GM18508 (cell line): Measurements from ENCODE around the gene NR4A1.
"Not testable (repeated sequence)": the region's sequence is repeated elsewhere in the genome, so short reads cannot be mapped to it uniquely, and the experiment has no call there.

Experiments
- ATAC-seq: cut with Tn5 transposase; IDR thresholded peaks from one replicate; pipeline ENCODE4 v1.9.1; 2021; ENCODE audit warnings: moderate number of reproducible peaks; ENCODE audit not compliant: insufficient read depth, unreplicated experiment

The NR4A1 gene

GRCh38 chr12:52089491-52089890 lies 38.2 kb downstream of the NR4A1 start:
- no peak for ATAC-seq

GRCh38 chr12:52090291-52090690 lies 39.0 kb downstream of the NR4A1 start:
- no peak for ATAC-seq

GRCh38 chr12:52091061-52091460 lies 39.8 kb downstream of the NR4A1 start:
- ATAC-seq = no peak

DNA sequence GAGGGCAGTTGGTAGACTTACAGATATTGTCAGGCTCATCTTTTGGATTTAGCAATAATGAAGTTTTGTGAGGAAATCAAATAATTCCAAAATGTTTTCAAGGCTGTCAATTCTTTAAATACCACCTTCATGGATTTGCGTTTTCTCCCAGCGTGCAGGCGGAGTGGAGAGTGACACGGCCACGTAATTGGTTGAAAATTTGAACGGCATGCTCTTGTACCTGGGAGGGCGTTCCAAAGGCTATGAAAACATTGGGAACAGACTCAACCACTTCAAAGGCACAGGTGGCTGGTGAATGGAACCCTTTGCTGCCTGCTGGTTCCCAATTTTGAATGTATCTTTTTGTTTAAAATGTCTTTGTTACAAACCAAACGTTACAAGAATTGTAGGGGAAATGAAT lies 40.6 kb downstream of the NR4A1 start:
- no peak for ATAC-seq

GRCh38 chr12:52093346-52093745 lies 42.1 kb downstream of the NR4A1 start:
- no peak for ATAC-seq

- no peak for ATAC-seq
Observed at GRCh38 chr12:52096332-52097044, 45.2 kb downstream of the NR4A1 start.

GRCh38 chr12:52097045-52097666 lies 45.9 kb downstream of the NR4A1 start:
- ATAC-seq = no peak

- not testable (repeated sequence) for ATAC-seq
Observed at GRCh38 chr12:52104431-52105089, 53.3 kb downstream of the NR4A1 start.
